Transverse colon (tissue), 3 donors: Measurements from ENCODE around the gene CLCNKB.

Experiments used
- POLR2A ChIP-seq: fragments of 450-650 bp; IDR thresholded peaks from one replicate; pipeline ENCODE4 v1.6.1; 2016; ENCODE audit warnings: antibody characterized with exemption, mild to moderate bottlenecking, moderate library complexity
- TF ChIP-seq, protein P1 (sequence below), 5 experiments: fragments of 200-600 bp in 3 of 5; fragments of 450-650 bp in 2 of 5; sonication (generic) in 3 of 5; IDR thresholded peaks; 1 replicate in 2 of 5; 2 replicates in 3 of 5; pipeline ENCODE4 v1.5.1; 2016 to 2017; ENCODE audit warnings: antibody characterized with exemption in 5 of 5, inconsistent platforms in 3 of 5, mild to moderate bottlenecking in 2 of 5, moderate library complexity in 1 of 5

DNA sequence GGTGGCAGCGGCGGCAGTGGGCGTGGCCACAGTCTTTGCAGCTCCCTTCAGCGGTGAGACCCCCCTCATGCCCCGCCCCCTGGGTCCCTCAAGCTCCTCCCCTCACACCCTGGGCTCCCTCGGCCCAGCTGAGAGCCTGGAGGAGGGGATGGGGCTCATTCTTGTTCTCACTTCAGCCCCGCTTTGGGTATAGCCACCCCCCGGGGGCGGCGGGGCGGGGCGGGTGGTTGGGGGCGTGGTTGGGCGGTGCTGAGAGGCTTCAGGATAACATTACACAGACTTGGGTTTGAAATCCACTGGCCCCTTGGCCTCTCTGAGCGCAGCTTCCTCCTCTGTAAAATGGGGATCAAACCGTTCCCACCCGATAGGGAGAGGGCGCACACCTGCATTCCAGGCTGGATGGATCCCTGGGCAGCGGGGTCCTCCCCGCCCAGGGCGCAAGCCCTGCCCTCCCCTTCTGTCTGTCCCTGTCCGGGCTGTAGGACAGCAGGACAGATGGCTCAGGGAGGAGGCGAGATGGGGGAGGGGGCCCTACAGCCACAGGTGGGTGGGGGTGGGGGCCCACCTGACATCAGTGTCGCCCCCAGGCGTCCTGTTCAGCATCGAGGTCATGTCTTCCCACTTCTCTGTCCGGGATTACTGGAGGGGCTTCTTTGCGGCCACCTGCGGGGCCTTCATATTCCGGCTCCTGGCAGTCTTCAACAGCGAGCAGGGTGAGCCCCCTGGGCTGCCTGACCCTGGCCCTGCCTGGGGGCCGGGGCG, 16.7 kb upstream of the CLCNKB start:
- TF ChIP-seq, protein P1, sequence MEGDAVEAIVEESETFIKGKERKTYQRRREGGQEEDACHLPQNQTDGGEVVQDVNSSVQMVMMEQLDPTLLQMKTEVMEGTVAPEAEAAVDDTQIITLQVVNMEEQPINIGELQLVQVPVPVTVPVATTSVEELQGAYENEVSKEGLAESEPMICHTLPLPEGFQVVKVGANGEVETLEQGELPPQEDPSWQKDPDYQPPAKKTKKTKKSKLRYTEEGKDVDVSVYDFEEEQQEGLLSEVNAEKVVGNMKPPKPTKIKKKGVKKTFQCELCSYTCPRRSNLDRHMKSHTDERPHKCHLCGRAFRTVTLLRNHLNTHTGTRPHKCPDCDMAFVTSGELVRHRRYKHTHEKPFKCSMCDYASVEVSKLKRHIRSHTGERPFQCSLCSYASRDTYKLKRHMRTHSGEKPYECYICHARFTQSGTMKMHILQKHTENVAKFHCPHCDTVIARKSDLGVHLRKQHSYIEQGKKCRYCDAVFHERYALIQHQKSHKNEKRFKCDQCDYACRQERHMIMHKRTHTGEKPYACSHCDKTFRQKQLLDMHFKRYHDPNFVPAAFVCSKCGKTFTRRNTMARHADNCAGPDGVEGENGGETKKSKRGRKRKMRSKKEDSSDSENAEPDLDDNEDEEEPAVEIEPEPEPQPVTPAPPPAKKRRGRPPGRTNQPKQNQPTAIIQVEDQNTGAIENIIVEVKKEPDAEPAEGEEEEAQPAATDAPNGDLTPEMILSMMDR (IDR thresholded peaks at IDR 0.05): no peak
- no peak for TF ChIP-seq POLR2A
